Activated naive CD8-positive, alpha-beta T cell treated with anti-CD3 and anti-CD28 coated beads, Interleukin-2, amount 10 ng/mL, durations not matched to agents 7 days and 5 days (primary cell): ENCODE measurements around the gene TSR3. TPM values are rescaled to one million over a fixed set of nuclear protein-coding genes. Genes with fewer than 3 reads are reported as not detected.

Experiments used
- ATAC-seq: fragments of 150-1000 bp; cut with Tn5 transposase; one replicate; pipeline ENCODE4 v1.10.0; 2021; ENCODE audit warnings: low read depth, moderate library complexity
- POLR2A ChIA-PET: fragments of 350-600 bp; sonication (Branson Sonifier 250); formaldehyde crosslinking; loops from one replicate; lab custom pipeline; 2021; ENCODE audit warnings: antibody characterized with exemption; lab: Charles Lee
- DNase-seq: peaks from one replicate; pipeline ENCODE4 v3.0.0; 2021
- H3K27ac Mint-ChIP-seq: one replicate; pipeline ENCODE4 v1.8.0; 2022; ENCODE audit warnings: mild to moderate bottlenecking, mixed read lengths
- H3K27me3 Mint-ChIP-seq: one replicate; pipeline ENCODE4 v1.8.0; 2022; ENCODE audit warnings: mild to moderate bottlenecking, moderate library complexity, mixed read lengths
- H3K36me3 Mint-ChIP-seq: one replicate; pipeline ENCODE4 v1.8.0; 2021; ENCODE audit warnings: mild to moderate bottlenecking, mixed read lengths
- H3K4me1 Mint-ChIP-seq: one replicate; pipeline ENCODE4 v1.8.0; 2021; ENCODE audit warnings: mixed read lengths
- H3K4me3 Mint-ChIP-seq: one replicate; pipeline ENCODE4 v1.8.0; 2022; ENCODE audit warnings: mild to moderate bottlenecking, moderate library complexity, mixed read lengths
- H3K9me3 Mint-ChIP-seq: one replicate; pipeline ENCODE4 v1.8.0; 2021; ENCODE audit warnings: mixed read lengths
- total RNA-seq, 2 experiments: library from RNA; stranded (reverse); gene quantifications; one replicate each; pipeline ENCODE4 v1.2.3, GENCODE V29; 2021

The TSR3 gene
- total RNA-seq, 2 experiments from 2014 or later: 43.8 to 44.2 TPM

DNA sequence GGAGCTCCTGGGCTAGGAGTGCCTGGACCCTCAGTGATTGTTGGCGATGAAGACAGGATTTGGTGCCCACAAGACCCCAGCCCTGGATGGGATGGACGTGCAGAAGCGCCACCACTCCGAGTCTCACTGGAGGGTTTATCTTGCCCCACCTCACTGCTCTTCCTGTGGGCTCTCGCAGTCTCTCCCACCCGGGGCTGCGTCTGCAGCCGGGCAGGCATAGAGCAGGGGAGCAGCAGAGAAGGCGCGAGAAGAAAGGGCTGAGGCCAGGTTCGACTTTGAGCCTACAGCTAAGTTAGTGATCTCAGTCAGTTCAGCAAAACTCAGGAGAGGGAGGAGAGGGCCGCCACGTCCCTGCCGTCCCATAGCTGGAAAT is 35.7 kb downstream of the TSR3 start:
- no peak overlapping the region for H3K4me3 Mint-ChIP-seq
- DNase-seq (no peak), ATAC-seq (no peak)
- H3K9me3 Mint-ChIP-seq: no peaks in the 10 kb centered on the region
- no peak overlapping the region for H3K27ac Mint-ChIP-seq
- peaks cover 8% of the 10 kb centered on the region for H3K4me1 Mint-ChIP-seq
- peaks cover 19% of the 10 kb centered on the region for H3K36me3 Mint-ChIP-seq
- no peaks in the 10 kb centered on the region for H3K27me3 Mint-ChIP-seq
- POLR2A ChIA-PET: interaction anchor here (1.3 to 1.5 kb wide), 2 partner anchors 17 to 27 kb away, joined by 4 to 7 read pairs; no protein-coding TSS in a partner anchor

DNA sequence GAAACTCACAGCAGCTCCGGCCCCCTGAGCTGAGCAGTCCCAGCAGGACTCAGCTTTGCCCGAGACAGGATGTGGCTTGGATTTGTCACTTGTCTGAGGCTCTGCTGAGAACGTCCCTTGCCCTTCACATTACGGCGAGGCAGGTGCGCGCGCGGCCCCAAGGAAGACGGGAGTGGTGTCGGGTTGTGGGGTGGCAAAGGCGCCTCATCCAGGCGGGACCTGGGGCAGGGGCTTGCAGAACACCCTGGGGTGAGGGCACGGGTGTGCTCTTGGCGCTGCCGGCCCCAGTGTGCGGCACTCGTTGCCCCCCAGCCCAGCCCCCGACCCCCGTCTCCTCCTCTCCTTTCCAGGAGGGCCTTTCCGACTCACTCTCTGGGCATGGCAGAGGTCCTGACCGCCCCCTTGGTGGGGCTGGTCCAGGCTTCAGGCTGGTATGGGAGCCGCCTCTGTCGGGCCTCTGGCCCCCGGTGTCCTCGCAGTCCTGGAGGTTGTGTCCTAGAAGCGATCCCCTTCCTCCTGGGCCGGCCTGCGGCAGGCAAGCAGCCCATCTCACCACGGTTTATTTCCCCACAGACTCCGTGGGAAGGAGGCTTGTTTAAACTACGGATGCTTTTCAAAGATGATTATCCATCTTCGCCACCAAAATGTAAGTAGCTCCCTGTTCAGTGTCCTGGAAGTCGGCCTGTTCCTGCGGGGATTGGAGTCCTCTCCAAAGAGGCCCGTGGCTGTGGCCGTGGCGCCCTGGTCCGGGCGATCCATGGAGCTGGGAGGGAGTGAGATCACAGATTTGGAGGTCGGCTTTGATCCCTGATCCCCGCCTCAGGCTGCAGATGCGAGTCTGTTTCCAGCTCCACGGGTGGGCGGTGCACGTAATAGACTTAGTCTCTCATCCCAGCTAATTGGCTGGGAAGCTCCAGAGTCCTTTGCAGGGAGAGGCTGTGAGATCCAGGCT is 36.3 kb downstream of the TSR3 start:
- POLR2A ChIA-PET: interaction anchor here (1.3 kb wide), 1 partner anchor 17 kb away, joined by 4 read pairs; no protein-coding TSS in a partner anchor
- ATAC-seq (no peak), DNase-seq (no peak)
- no peak overlapping the region for H3K4me3 Mint-ChIP-seq
- H3K27me3 Mint-ChIP-seq: no peaks in the 10 kb centered on the region
- H3K4me1 Mint-ChIP-seq: peaks cover 13% of the 10 kb centered on the region
- peaks cover 24% of the 10 kb centered on the region for H3K36me3 Mint-ChIP-seq
- no peaks in the 10 kb centered on the region for H3K9me3 Mint-ChIP-seq
- no peak overlapping the region for H3K27ac Mint-ChIP-seq

DNA sequence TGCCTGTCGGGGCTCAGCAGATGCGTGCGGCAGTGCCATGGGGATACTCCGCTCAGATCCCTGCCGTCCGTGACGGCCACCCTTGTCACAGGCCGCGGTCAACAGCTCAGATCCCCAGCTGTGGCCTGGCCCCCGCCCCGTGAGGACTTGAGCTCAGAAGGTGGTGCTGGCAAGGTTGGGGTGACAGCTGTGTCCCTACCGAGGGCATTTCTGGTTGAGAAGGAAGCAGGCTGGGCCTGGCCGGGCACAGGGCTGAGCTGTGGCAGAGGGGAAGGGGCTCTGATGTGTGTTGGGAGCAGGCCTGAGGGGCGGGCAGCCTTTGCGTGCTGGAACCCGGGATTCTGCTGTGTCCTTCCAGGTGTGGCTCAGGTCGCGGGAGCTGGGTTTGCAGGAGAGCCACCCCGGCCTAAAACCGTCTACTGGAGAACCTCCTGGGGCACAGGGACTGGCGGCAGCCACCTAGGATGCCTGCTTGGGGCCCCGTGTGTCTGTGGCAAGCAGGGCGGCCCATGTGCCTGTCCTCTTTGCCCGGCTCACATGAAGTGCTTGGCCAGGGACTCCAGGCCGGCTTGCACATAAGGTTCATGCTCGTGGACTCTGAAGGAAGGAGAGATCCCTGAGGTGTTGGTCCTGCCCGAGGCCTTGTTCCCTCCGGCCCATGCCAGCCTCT is 37.1 kb downstream of the TSR3 start:
- no peak overlapping the region for H3K27ac Mint-ChIP-seq
- no peak for DNase-seq
- H3K9me3 Mint-ChIP-seq: no peaks in the 10 kb centered on the region
- no peaks in the 10 kb centered on the region for H3K27me3 Mint-ChIP-seq
- no peak for ATAC-seq
- H3K4me1 Mint-ChIP-seq: peaks cover 16% of the 10 kb centered on the region
- H3K4me3 Mint-ChIP-seq: no peak overlapping the region
- H3K36me3 Mint-ChIP-seq: peaks cover 24% of the 10 kb centered on the region
- POLR2A ChIA-PET: no interaction called here

DNA sequence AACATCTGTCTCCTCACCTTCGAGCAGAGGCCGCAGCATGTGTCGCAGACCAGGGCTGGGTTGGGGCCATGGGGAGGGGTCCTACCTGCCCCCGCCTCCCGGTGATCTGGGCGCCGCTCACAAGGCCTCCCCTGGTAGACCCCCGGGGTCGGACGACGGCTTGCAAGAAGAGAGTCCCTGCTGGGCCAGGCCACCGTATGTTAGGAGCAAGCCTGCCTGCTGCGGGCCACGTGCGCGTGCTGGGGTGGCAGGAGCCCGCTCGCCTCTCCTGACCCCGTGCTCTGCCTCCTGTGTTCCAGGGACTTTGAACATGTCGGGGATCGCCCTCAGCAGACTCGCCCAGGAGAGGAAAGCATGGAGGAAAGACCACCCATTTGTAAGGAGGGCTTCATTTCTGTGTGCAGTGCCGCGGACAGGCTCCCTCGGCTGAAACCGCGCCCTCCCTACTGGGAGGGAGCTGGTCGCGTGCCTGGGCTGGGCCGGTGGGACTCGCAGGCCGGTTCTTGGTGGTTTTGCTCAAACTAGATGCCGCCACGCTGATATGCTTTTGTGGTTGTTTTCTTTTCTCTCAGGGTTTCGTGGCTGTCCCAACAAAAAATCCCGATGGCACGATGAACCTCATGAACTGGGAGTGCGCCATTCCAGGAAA is 37.8 kb downstream of the TSR3 start:
- Mint-ChIP-seq H3K4me1 (peaks cover 16% of the 10 kb centered on the region), H3K4me3 (no peak overlapping the region), H3K9me3 (no peaks in the 10 kb centered on the region), H3K27me3 (no peaks in the 10 kb centered on the region), H3K36me3 (peaks cover 22% of the 10 kb centered on the region), H3K27ac (no peak overlapping the region)
- POLR2A ChIA-PET: no interaction called here
- ATAC-seq (no peak), DNase-seq (no peak)

DNA sequence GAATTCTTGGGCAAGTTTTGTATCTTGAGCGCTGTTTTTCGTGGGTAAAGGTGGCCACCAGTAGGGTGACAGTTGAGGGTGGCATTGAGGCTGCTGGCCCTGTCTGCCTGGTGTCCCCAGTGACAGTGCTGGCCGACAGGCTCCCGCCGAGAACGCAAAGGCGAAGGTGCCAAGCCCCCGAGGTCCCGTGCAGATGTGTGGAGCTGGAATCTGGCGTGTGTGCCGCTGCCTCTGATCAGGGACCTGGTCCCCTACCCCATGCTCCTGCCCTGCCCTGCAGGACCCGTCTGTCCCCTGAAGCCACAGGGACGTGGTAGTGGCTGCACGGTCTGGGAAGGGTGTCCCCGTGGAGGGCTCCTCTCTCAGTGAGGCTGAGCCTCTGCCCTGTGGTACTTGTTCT is 38.8 kb downstream of the TSR3 start:
- peaks cover 18% of the 10 kb centered on the region for H3K36me3 Mint-ChIP-seq
- POLR2A ChIA-PET: no interaction called here
- H3K4me1 Mint-ChIP-seq: peaks cover 20% of the 10 kb centered on the region

DNA sequence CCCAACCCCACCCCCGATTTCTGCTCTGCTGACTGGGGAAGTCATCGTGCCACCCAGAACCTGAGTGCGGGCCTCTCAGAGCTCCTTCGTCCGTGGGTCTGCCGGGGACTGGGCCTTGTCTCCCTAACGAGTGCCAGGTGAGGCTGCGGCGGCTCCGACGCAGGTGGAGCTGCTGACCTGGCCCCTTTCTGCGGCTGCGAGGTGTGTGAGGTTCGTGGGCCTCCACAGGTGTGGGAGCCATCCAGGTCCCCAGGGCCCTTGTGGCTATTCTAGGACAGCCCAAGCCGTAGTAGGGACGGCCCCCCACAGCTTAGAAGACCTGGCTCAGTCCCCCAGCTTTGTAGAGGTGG is 39.2 kb downstream of the TSR3 start:
- H3K36me3 Mint-ChIP-seq: peaks cover 13% of the 10 kb centered on the region
- H3K27ac Mint-ChIP-seq: no peak overlapping the region
- DNase-seq: no peak
- H3K27me3 Mint-ChIP-seq: no peaks in the 10 kb centered on the region
- H3K4me1 Mint-ChIP-seq: peaks cover 21% of the 10 kb centered on the region
- H3K4me3 Mint-ChIP-seq: no peak overlapping the region
- POLR2A ChIA-PET: no interaction called here
- H3K9me3 Mint-ChIP-seq: no peaks in the 10 kb centered on the region
- no peak for ATAC-seq

More for the DNA sequence above, 38.8 kb downstream of the TSR3 start:
- Mint-ChIP-seq H3K27ac (no peak overlapping the region), H3K9me3 (no peaks in the 10 kb centered on the region), H3K4me3 (no peak overlapping the region), H3K27me3 (no peaks in the 10 kb centered on the region)
- no peak for ATAC-seq
- no peak for DNase-seq

DNA sequence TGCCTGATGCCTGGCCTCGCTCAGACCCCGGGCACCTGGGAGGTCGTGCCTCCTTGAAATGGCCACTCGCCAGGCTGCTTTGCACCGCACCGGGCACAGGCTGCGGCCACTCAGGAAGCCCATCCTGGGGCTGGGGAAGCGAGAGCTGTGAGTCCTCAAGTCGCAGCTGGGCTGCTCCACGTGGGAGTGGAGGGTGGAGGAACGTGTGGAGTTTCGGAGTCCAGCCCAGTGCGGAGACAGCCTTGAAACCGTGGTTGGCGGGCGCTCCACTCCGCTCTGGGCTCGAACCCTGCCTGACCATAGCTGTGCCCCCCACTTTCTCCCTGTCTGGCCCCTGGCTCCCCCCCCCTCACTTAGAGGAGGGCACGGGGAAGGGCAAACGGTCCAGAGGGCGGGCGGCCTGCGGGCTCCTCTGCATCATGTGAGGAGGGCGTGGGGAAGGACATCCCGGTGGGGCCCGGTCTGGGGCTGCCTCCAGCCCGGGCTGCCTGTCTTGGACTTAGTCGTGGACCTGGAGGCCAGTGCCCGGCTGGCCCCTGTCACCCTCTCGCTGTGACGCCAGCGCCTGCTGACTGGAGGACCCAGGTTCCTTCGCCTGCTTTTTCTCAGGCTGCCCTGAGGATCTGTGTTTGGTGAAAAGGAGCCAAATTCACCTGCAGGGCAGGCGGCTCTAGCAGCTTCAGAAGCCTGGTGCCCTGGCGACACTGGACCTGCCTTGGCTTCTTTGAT is 39.8 kb downstream of the TSR3 start:
- H3K27ac Mint-ChIP-seq: no peak overlapping the region
- POLR2A ChIA-PET: no interaction called here
- no peaks in the 10 kb centered on the region for H3K9me3 Mint-ChIP-seq
- peaks cover 13% of the 10 kb centered on the region for H3K36me3 Mint-ChIP-seq
- no peaks in the 10 kb centered on the region for H3K27me3 Mint-ChIP-seq
- DNase-seq (no peak), ATAC-seq (no peak)
- H3K4me1 Mint-ChIP-seq: peaks cover 21% of the 10 kb centered on the region
- H3K4me3 Mint-ChIP-seq: peak overlapping the region; percentile 100

DNA sequence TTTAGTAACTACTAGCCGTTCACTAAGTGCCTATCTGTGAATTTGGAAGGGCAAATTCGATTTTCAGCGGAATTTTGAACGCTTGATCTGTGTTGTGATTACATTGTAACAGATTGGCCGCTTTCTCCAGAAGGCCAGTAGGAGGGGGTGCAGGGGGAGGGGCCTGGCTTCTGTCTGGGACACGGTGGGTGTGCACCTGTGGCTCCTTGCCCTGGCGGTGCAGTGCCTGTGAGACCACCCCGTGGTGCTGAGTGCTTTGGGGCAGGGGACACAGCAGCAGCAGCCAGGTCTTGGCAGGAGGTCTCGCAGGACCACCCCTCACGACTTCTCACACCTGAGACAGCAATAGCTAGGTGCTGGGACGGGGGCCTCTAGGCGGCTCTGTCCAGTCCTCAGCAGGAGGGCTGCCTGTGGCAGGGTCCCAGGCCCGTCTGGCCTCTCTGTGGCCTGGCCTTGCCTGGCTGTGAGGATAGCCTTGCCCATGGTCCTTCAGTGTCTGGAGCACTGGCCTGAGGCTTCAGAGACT is 40.4 kb downstream of the TSR3 start:
- DNase-seq (no peak), ATAC-seq (no peak)
- Mint-ChIP-seq H3K4me3 (peak overlapping the region; percentile 100), H3K36me3 (peaks cover 13% of the 10 kb centered on the region), H3K27me3 (no peaks in the 10 kb centered on the region), H3K27ac (peak overlapping the region; percentile 98), H3K9me3 (no peaks in the 10 kb centered on the region), H3K4me1 (peaks cover 24% of the 10 kb centered on the region)
- POLR2A ChIA-PET: no interaction called here

DNA sequence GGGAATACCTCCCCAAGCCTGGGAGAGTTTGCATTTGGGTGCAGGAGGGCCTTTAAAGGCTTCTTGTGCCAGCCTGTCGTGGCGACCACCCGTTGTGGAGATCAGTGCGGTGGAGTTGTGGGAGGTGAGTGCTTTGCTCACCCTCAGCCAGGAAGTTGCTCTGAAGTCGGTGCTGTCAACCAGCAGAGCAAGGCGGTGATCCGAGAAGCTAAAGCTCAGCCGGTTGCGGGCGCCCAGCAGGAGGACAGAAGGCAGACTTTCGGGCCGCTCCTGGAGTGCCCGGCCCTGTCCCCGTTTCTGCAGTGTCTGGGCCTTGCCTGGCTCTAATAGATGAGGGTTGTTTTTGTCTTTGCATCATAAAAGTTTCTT is 40.9 kb downstream of the TSR3 start:
- POLR2A ChIA-PET: no interaction called here
- DNase-seq: peak; percentile 62
- ATAC-seq: peak; percentile 7

DNA sequence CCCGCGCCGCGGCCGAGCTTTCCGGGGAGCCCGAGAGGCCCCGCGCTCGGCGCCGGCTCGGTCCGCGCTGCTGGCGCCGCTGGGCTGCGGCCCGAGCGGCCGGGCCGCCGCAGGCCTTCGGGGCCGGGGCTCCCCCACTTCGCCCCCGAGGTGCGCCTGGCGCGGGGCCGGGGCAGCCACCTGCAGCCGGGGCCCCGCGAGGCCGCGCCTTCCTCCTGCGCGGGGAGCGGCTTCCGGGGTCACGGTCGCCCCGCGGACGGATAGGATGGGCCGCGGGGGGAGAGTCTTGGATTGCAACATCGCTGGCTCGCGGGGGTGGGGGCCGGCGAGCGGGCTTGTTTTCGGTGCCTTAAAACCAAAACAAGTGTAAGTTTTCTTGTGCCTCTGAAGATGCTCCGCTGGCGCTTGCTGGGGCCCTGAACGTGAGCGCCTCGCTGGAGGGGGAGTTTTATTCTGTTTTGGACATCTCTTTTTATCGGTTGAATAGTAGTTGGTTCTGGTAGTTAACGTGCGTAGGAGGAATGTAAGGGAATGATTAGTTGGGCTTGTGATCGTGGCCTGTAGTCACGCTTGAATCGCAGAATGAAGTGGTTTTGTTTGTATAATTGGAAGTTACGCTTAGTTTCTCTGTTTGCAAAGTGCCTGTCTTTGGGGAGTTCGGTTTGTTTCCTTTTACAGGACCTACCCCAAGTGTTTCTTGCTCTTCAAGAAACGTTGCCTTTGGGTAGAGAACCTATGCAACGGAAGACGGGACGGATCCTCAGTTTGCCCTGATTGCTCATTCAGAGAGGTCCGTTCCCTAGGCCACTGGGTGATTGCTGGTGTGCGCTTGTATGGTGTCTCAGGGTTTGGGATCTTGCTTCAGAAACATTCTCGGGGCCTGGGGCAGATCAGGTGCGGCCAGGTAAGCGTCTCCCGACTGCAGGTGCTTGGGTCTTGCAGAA is 41.5 kb downstream of the TSR3 start:
- H3K4me1 Mint-ChIP-seq: peaks cover 28% of the 10 kb centered on the region
- no peaks in the 10 kb centered on the region for H3K9me3 Mint-ChIP-seq
- ATAC-seq: peak; percentile 43
- no peaks in the 10 kb centered on the region for H3K27me3 Mint-ChIP-seq
- peak overlapping the region; percentile 100 for H3K4me3 Mint-ChIP-seq
- peak overlapping the region; percentile 98 for H3K27ac Mint-ChIP-seq
- DNase-seq: peak; percentile 77
- peaks cover 11% of the 10 kb centered on the region for H3K36me3 Mint-ChIP-seq
- POLR2A ChIA-PET: interaction anchor here (0.8 to 1.6 kb wide), 7 partner anchors 21 to 655 kb away, joined by 3 to 13 read pairs (median 5); partner anchors contain the start of genes CRAMP1, IFT140, MAPK8IP3 and RPS2

More for the DNA sequence above, 40.9 kb downstream of the TSR3 start:
- Mint-ChIP-seq H3K36me3 (peaks cover 13% of the 10 kb centered on the region), H3K4me3 (peak overlapping the region; percentile 100), H3K4me1 (peaks cover 27% of the 10 kb centered on the region), H3K27me3 (no peaks in the 10 kb centered on the region), H3K27ac (peak overlapping the region; percentile 98), H3K9me3 (no peaks in the 10 kb centered on the region)

DNA sequence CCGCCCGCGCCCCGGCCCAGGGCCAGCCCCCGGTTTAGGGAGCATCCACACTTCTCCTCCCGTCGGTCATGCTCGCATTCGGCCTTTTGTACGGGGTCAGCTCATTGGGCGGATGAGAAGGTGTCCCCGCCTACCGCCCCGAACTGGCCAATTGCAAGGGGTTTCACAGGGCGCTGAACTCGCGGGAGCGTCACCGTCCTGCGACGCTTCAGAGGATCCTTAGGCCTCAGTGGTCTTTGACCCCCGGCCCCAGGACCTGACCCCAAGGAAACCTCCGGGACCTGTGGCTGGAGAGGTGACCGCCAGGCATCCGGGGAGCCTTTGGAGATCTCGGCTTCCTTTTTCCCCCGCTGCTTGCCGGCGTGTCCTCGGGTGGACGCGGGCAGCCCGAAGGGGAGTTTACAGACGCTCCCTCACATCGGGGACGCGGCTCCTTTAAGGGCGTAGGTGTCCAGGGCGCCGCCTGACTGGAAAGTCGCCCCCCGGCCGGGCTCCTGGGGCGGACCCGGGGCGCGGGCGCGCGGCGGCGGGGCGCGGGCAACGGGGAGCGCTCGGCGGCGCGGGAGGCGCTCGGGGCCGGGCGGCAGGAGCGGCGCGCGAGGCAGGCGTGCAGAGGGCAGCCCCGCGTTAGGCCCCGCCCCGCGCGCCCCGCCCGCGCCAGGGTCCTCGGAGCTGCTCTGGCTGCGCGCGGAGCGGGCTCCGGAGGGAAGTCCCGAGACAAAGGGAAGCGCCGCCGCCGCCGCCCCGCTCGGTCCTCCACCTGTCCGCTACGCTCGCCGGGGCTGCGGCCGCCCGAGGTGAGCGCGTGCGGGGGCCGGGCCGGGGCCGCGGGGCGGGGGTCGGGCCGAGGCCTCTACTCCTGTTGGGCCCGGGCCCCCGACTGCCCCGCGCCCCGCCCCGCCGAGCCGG is 42.4 kb downstream of the TSR3 start, which contains the start of gene UBE2I:
TSS of gene UBE2I (plus strand) at position 660 of the 909 bp plus-strand sequence. CDS start 4,395 bp downstream, outside the sequence.
- Mint-ChIP-seq H3K27ac (peak within 1 kb of the TSS; percentile 99), H3K36me3 (peaks cover 11% of the 10 kb centered on the region)
- peak; percentile 62 for ATAC-seq

More for the DNA sequence above, 42.4 kb downstream of the TSR3 start, which contains the start of gene UBE2I:
- Mint-ChIP-seq H3K9me3 (no peaks in the 10 kb centered on the region), H3K4me3 (peak within 1 kb of the TSS; percentile 100), H3K27me3 (no peaks in the 10 kb centered on the region), H3K4me1 (peaks cover 33% of the 10 kb centered on the region)
- peak; percentile 99 for DNase-seq
- POLR2A ChIA-PET: interaction anchor here (0.5 to 1.6 kb wide), 10 partner anchors 22 to 922 kb away, joined by 3 to 13 read pairs (median 5); partner anchors contain the start of genes BAIAP3, CRAMP1, IFT140 and MAPK8IP3
